Progenitor cell of endocrine pancreas (in vitro differentiated cells): Measurements from ENCODE around the gene KIF18B. TPM values are rescaled to one million over a fixed set of nuclear protein-coding genes. Genes with fewer than 3 reads are reported as not detected.

Experiments used
- DNase-seq: peaks from one replicate; pipeline ENCODE4 v3.0.0; 2021; ENCODE audit warnings: low spot score; ENCODE audit not compliant: unreplicated experiment
- H3K27ac Mint-ChIP-seq: 2 replicates; pipeline ENCODE4 v1.8.0; 2021; ENCODE audit warnings: mild to moderate bottlenecking, moderate library complexity, mixed read lengths
- H3K27me3 Mint-ChIP-seq: 2 replicates; pipeline ENCODE4 v1.8.0; 2021; ENCODE audit warnings: mixed read lengths
- H3K36me3 Mint-ChIP-seq: 2 replicates; pipeline ENCODE4 v1.8.0; 2022; ENCODE audit warnings: mixed read lengths; ENCODE audit not compliant: insufficient read depth
- H3K4me1 Mint-ChIP-seq: 2 replicates; pipeline ENCODE4 v1.8.0; 2021; ENCODE audit warnings: low read depth, mixed read lengths
- H3K4me3 Mint-ChIP-seq: 2 replicates; pipeline ENCODE4 v1.8.0; 2021; ENCODE audit warnings: low read depth, mild to moderate bottlenecking, moderate library complexity, mixed read lengths
- H3K9me3 Mint-ChIP-seq: 2 replicates; pipeline ENCODE4 v1.8.0; 2021; ENCODE audit warnings: low read depth, mixed read lengths
- microRNA-seq: library from miRNA; unstranded; fragments of <30 nt; microRNA quantifications from one replicate; pipeline ENCODE4 v1.1.0, GENCODE V29; 2020; ENCODE audit warnings: borderline number of aligned reads; ENCODE audit not compliant: unreplicated experiment
- total RNA-seq: library from RNA; stranded (reverse); gene quantifications from 2 replicates; pipeline ENCODE4 v1.2.1, GENCODE V29; 2021
- TF ChIP-seq, protein P1 (sequence below): fragments of 200-600 bp; sonication (generic); IDR thresholded peaks from one replicate; pipeline ENCODE4 v1.5.0; 2021; ENCODE audit warnings: antibody characterized with exemption, mild to moderate bottlenecking; ENCODE audit not compliant: unreplicated experiment

The KIF18B gene
- total RNA-seq, 1 donor from 2014 or later, result 27.7 TPM

DNA sequence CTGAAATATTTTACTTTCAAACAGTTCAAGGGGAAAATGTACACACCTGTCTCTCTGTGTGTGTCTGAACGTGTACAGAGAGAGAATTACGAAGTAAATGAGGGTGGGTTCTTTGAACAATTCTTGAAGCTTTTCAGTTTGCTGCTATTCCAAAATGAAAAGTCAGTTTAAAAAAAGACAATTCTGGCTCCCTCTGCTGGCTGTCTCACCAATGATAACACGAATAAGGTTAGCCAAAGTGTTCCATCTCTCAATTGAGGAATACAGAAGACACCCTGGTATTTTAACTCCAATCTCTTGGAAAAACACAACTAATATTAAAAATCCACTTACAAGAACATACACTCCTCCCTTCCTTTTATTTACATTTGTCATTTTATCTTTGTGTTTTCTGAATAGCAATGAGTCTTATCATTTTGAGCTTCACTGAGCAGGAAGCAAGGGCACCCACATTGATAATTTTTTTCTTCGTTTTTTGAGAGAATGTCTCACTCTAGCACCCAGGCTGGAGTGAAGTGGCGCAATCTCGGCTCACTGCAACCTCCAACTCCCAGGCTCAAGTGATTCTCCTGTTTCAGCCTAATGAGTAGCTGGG, 68.8 kb downstream of the KIF18B start:
- DNase-seq, result no peak
- Mint-ChIP-seq H3K4me3 (no peak overlapping the region), H3K4me1 (no peaks in the 10 kb centered on the region), H3K27me3 (no peaks in the 10 kb centered on the region), H3K27ac (no peak overlapping the region), H3K36me3 (peaks cover 25% of the 10 kb centered on the region), H3K9me3 (no peaks in the 10 kb centered on the region)
- TF ChIP-seq, protein P1, sequence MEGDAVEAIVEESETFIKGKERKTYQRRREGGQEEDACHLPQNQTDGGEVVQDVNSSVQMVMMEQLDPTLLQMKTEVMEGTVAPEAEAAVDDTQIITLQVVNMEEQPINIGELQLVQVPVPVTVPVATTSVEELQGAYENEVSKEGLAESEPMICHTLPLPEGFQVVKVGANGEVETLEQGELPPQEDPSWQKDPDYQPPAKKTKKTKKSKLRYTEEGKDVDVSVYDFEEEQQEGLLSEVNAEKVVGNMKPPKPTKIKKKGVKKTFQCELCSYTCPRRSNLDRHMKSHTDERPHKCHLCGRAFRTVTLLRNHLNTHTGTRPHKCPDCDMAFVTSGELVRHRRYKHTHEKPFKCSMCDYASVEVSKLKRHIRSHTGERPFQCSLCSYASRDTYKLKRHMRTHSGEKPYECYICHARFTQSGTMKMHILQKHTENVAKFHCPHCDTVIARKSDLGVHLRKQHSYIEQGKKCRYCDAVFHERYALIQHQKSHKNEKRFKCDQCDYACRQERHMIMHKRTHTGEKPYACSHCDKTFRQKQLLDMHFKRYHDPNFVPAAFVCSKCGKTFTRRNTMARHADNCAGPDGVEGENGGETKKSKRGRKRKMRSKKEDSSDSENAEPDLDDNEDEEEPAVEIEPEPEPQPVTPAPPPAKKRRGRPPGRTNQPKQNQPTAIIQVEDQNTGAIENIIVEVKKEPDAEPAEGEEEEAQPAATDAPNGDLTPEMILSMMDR, result peak; percentile 62

DNA sequence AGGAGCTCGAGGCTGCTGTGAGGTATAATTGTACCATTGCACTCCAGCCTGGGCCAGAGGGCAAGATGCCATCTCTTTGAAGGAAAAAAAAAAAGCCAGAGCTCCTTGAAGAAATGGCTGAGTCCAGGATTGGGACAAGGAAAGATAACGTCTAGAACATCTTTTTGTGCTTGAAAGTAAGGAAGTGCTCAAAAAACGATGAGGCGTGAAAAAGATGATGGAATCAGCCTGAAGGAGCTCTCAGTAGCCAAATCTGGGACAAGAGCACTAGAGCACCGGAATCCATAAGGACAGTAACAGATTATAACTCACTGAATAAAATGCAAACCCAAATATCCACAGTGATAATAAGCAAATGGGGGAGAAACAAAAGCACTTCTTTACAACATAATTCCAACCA, 70.5 kb downstream of the KIF18B start:
- H3K27me3 Mint-ChIP-seq, result no peaks in the 10 kb centered on the region
- no peak overlapping the region for H3K4me3 Mint-ChIP-seq
- H3K9me3 Mint-ChIP-seq, result no peaks in the 10 kb centered on the region
- H3K27ac Mint-ChIP-seq, result no peak overlapping the region
- no peaks in the 10 kb centered on the region for H3K4me1 Mint-ChIP-seq
- no peak for DNase-seq
- TF ChIP-seq, protein P1, result no peak
- H3K36me3 Mint-ChIP-seq, result peaks cover 20% of the 10 kb centered on the region

DNA sequence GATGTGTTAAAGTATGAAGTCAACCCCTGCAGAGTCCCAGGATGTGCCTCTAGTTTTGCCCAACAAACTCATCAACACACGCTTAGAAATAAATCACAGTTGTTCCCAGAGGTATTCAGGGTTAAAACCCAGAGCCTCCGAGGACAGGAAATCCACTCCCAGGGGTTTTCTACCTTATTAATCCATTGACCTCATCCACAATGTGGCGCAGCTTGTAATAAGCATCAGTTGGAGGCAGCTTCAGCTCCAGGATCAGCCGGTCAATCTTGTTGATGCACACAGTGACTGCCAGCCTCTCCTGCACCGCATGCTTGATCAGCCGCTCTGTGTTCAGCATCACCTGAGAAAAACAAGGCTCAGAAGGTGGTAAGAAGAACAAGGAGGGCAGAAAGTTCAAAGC, 71.8 kb downstream of the KIF18B start:
- no peak overlapping the region for H3K4me3 Mint-ChIP-seq
- H3K27ac Mint-ChIP-seq, result peak overlapping the region; percentile 57
- peaks cover 24% of the 10 kb centered on the region for H3K36me3 Mint-ChIP-seq
- H3K27me3 Mint-ChIP-seq, result no peaks in the 10 kb centered on the region
- TF ChIP-seq, protein P1, result no peak
- H3K4me1 Mint-ChIP-seq, result no peaks in the 10 kb centered on the region
- no peak for DNase-seq
- no peaks in the 10 kb centered on the region for H3K9me3 Mint-ChIP-seq

Small RNA genes within 50 kb of the gene (microRNA-seq; reads per million reads assigned to microRNA genes)
- gene MIR6783, result 3.6 reads per million

Other genes starting within 250 kb of the KIF18B start
- 22.6 and 27.2 TPM in 2 replicates for gene DBF4B, start 239.1 kb downstream of the KIF18B start, total RNA-seq
- 1.4 and 2.4 TPM in 2 replicates for gene ADAM11, start 188.8 kb downstream of the KIF18B start, total RNA-seq
- gene GJC1, start 117.5 kb downstream of the KIF18B start, total RNA-seq, result 75.2 and 76.5 TPM in 2 replicates
- not detected in 2 replicates for gene HIGD1B, start 99.9 kb downstream of the KIF18B start, total RNA-seq
- 127 and 133 TPM in 2 replicates for gene EFTUD2, start 48.3 kb downstream of the KIF18B start, total RNA-seq
- not detected in 2 replicates for gene GFAP, start 32.3 kb downstream of the KIF18B start, total RNA-seq
- 36.2 and 37.0 TPM in 2 replicates for gene C1QL1, start 20.5 kb upstream of the KIF18B start, total RNA-seq
- gene DCAKD, start 103.9 kb upstream of the KIF18B start, total RNA-seq, result 65.0 and 68.1 TPM in 2 replicates
- gene NMT1, start 113.5 kb upstream of the KIF18B start, total RNA-seq, result 97.4 and 98.7 TPM in 2 replicates
- gene PLCD3, start 184.7 kb upstream of the KIF18B start, total RNA-seq, result 23.4 and 26.7 TPM in 2 replicates
- gene ACBD4, start 187.9 kb upstream of the KIF18B start, total RNA-seq, result 14.1 and 15.7 TPM in 2 replicates
- gene HEXIM1, start 200.7 kb upstream of the KIF18B start, total RNA-seq, result 32.9 and 33.3 TPM in 2 replicates
- 9.3 and 11.9 TPM in 2 replicates for gene HEXIM2, start 214.1 kb upstream of the KIF18B start, total RNA-seq